HG03139 (cell line): ENCODE results near the gene ASTL.
"Not testable (repeated sequence)": the region's sequence is repeated elsewhere in the genome, so short reads cannot be mapped to it uniquely, and the experiment has no call there.

Experiments used
- ATAC-seq: cut with Tn5 transposase; IDR thresholded peaks from one replicate; pipeline ENCODE4 v1.9.1; 2021; ENCODE audit not compliant: unreplicated experiment

ASTL gene

GRCh38 chr2:96138179-96139145 lies at the start of gene ASTL:
Gene ASTL (minus strand): TSS chr2:96138502. CDS start chr2:96138436, 66 bp downstream.
- no peak for ATAC-seq

- no peak for ATAC-seq
Observed at GRCh38 chr2:96186562-96186961, 48.3 kb upstream of the ASTL start.

- ATAC-seq = no peak
Observed at GRCh38 chr2:96185516-96185915, 47.2 kb upstream of the ASTL start.

- ATAC-seq = no peak
Observed at GRCh38 chr2:96184989-96185388, 46.7 kb upstream of the ASTL start.

GRCh38 chr2:96184188-96184587 lies 45.9 kb upstream of the ASTL start:
- ATAC-seq = no peak

- no peak for ATAC-seq
Observed at GRCh38 chr2:96181529-96181928, 43.2 kb upstream of the ASTL start.

GRCh38 chr2:96180521-96180920 lies 42.2 kb upstream of the ASTL start:
- no peak for ATAC-seq

GRCh38 chr2:96180002-96180401 lies 41.7 kb upstream of the ASTL start:
- no peak for ATAC-seq

GRCh38 chr2:96176661-96177060 lies 38.4 kb upstream of the ASTL start:
- no peak for ATAC-seq

- no peak for ATAC-seq
Observed at GRCh38 chr2:96175951-96176350, 37.6 kb upstream of the ASTL start.

GRCh38 chr2:96174251-96175144 lies 36.2 kb upstream of the ASTL start:
- peak; percentile 78 for ATAC-seq

- no peak for ATAC-seq
Observed at GRCh38 chr2:96171831-96172230, 33.5 kb upstream of the ASTL start.

GRCh38 chr2:96170626-96171025 lies 32.3 kb upstream of the ASTL start:
- ATAC-seq = no peak

- ATAC-seq = no peak
Observed at GRCh38 chr2:96169868-96170507, 31.7 kb upstream of the ASTL start.

- no peak for ATAC-seq
Observed at GRCh38 chr2:96167407-96168013, 29.2 kb upstream of the ASTL start.

GRCh38 chr2:96164459-96165184 lies 26.3 kb upstream of the ASTL start:
- ATAC-seq = peak; percentile 56

- peak; percentile 48 for ATAC-seq
Observed at GRCh38 chr2:96163768-96164429, 25.6 kb upstream of the ASTL start.

- peak; percentile 11 for ATAC-seq
Observed at GRCh38 chr2:96163415-96163767, 25.1 kb upstream of the ASTL start.

GRCh38 chr2:96161898-96162297 lies 23.6 kb upstream of the ASTL start:
- ATAC-seq = no peak

- ATAC-seq = not testable (repeated sequence)
Observed at GRCh38 chr2:96160366-96160765, 22.1 kb upstream of the ASTL start.
